Upper lobe of right lung (tissue), 1 donor: Measurements from ENCODE around the gene TDRD1. TPM values are rescaled to one million over a fixed set of nuclear protein-coding genes. Genes with fewer than 3 reads are reported as not detected.

Experiments used
- ATAC-seq: fragments of 200-7000 bp; cut with Tn5 transposase; one replicate; pipeline ENCODE4 v1.9.1; 2020; ENCODE audit warnings: mild to moderate bottlenecking, moderate library complexity
- DNase-seq: peaks from one replicate; pipeline ENCODE4 v3.0.0-alpha.2; 2020
- H3K27ac ChIP-seq: fragments of 200-600 bp; one replicate; pipeline ENCODE4 v1.8.0; 2022
- H3K27me3 ChIP-seq: fragments of 200-600 bp; one replicate; pipeline ENCODE4 v1.8.0; 2022; ENCODE audit warnings: mild to moderate bottlenecking
- H3K36me3 ChIP-seq: fragments of 200-600 bp; one replicate; pipeline ENCODE4 v1.8.0; 2022
- H3K4me1 ChIP-seq: fragments of 200-600 bp; one replicate; pipeline ENCODE4 v1.8.0; 2022
- H3K4me3 ChIP-seq: fragments of 200-600 bp; one replicate; pipeline ENCODE4 v1.8.0; 2022; ENCODE audit warnings: mild to moderate bottlenecking
- H3K9me3 ChIP-seq: fragments of 200-600 bp; one replicate; pipeline ENCODE4 v1.8.0; 2022
- CTCF ChIP-seq: fragments of 200-600 bp; IDR thresholded peaks from one replicate; pipeline ENCODE4 v1.8.0; 2022; ENCODE audit warnings: antibody characterized with exemption
- intact Hi-C: fragments of 100-400 bp; cut with DNase I; formaldehyde crosslinking; loops from one replicate; pipeline ENCODE4 v1.11.0; 2022
- total RNA-seq: library from RNA; stranded (reverse); fragmentation: NEBNext Ultra II Directional; extraction: Animal tissue kit (Norgen Biotek cat#: 25700); gene quantifications from one replicate; pipeline ENCODE4 v1.2.1, GENCODE V29; 2021
- donor health status: DM: no; HTN: yes; CAD: no; lungs with severe emphysema.

Gene TDRD1
- total RNA-seq, 1 donor from 2014 or later = 0.14 TPM

GRCh38 chr10:114258274-114258840 lies 79.2 kb downstream of the TDRD1 start:
- no peak for ATAC-seq
- H3K4me3 ChIP-seq = no peak overlapping the region
- no peaks in the 10 kb centered on the region for H3K36me3 ChIP-seq
- H3K4me1 ChIP-seq = peaks cover 26% of the 10 kb centered on the region
- H3K27ac ChIP-seq = peak overlapping the region; percentile 12
- no peak for TF ChIP-seq CTCF
- no peaks in the 10 kb centered on the region for H3K27me3 ChIP-seq
- H3K9me3 ChIP-seq = no peaks in the 10 kb centered on the region
- DNase-seq = peak; percentile 4
- intact Hi-C loops = no loop called here

GRCh38 chr10:114259824-114260223 lies 80.7 kb downstream of the TDRD1 start:
- Histone ChIP-seq H3K27me3 (no peaks in the 10 kb centered on the region), H3K4me3 (no peak overlapping the region), H3K9me3 (no peaks in the 10 kb centered on the region), H3K27ac (no peak overlapping the region), H3K4me1 (peaks cover 26% of the 10 kb centered on the region), H3K36me3 (no peaks in the 10 kb centered on the region)
- intact Hi-C loops = no loop called here
- peak; percentile 55 for ATAC-seq
- peak; percentile 69 for DNase-seq
- TF ChIP-seq CTCF = no peak

- Histone ChIP-seq H3K9me3 (no peaks in the 10 kb centered on the region), H3K27ac (no peak overlapping the region), H3K27me3 (no peaks in the 10 kb centered on the region), H3K36me3 (no peaks in the 10 kb centered on the region), H3K4me3 (no peak overlapping the region), H3K4me1 (peaks cover 26% of the 10 kb centered on the region)
- intact Hi-C loops = no loop called here
- ATAC-seq = no peak
- no peak for TF ChIP-seq CTCF
- peak; percentile 23 for DNase-seq
Observed at GRCh38 chr10:114260366-114260765, 81.2 kb downstream of the TDRD1 start.

- Histone ChIP-seq H3K9me3 (no peaks in the 10 kb centered on the region), H3K4me3 (no peak overlapping the region), H3K27me3 (no peaks in the 10 kb centered on the region), H3K36me3 (no peaks in the 10 kb centered on the region), H3K4me1 (peaks cover 33% of the 10 kb centered on the region), H3K27ac (peak overlapping the region; percentile 26)
- intact Hi-C loops = no loop called here
- DNase-seq = no peak
- TF ChIP-seq CTCF = no peak
- ATAC-seq = no peak
Observed at GRCh38 chr10:114261076-114261475, 81.9 kb downstream of the TDRD1 start.

GRCh38 chr10:114262496-114262895 lies 83.3 kb downstream of the TDRD1 start:
- no peaks in the 10 kb centered on the region for H3K27me3 ChIP-seq
- DNase-seq = peak; percentile 32
- intact Hi-C loops = no loop called here
- peaks cover 36% of the 10 kb centered on the region for H3K4me1 ChIP-seq
- no peak for TF ChIP-seq CTCF
- H3K27ac ChIP-seq = no peak overlapping the region
- H3K9me3 ChIP-seq = no peaks in the 10 kb centered on the region
- no peaks in the 10 kb centered on the region for H3K36me3 ChIP-seq
- no peak for ATAC-seq
- H3K4me3 ChIP-seq = no peak overlapping the region
